HEK293 (cell line): ENCODE measurements around the gene OCIAD1.

Source experiments
- CTCF ChIA-PET: fragments of 350-600 bp; formaldehyde crosslinking; extraction: SDS; loops from one replicate; lab custom pipeline; 2021; ENCODE audit warnings: antibody characterized with exemption; lab: Yijun Ruan, JAX
- POLR2A ChIA-PET: fragments of 300-600 bp; formaldehyde crosslinking; extraction: SDS; loops from one replicate; lab custom pipeline; 2020; ENCODE audit warnings: antibody characterized with exemption, inconsistent platforms; lab: Yijun Ruan, JAX
- H3K27ac ChIP-seq: fragments of 200-500 bp; sonication (Bioruptor generic); 2 replicates; pipeline ENCODE4 v1.5.1; 2014; ENCODE audit warnings: low read depth, low read length, control low read depth, inconsistent platforms; ENCODE audit errors: extremely low read depth
- H3K36me3 ChIP-seq, 2 experiments: fragments of 200-500 bp in 1 of 2; sonication (Bioruptor generic) in 1 of 2; 1 replicate in 1 of 2; 2 replicates in 1 of 2; pipeline ENCODE4 v1.5.1; 2014 to 2017; ENCODE audit warnings: inconsistent platforms in 2 of 2, low read length in 2 of 2; ENCODE audit not compliant: control insufficient read depth in 2 of 2, insufficient read depth in 1 of 2
- H3K4me1 ChIP-seq: fragments of 200-500 bp; sonication (Bioruptor generic); 2 replicates; pipeline ENCODE4 v1.5.1; 2014; ENCODE audit warnings: mild to moderate bottlenecking, low read length, inconsistent platforms; ENCODE audit not compliant: control insufficient read depth, insufficient read depth
- H3K4me3 ChIP-seq: 2 replicates; pipeline ENCODE4 v1.5.1; 2011; ENCODE audit warnings: low read depth, mild to moderate bottlenecking, control low read depth, low read length, moderate library complexity
- H3K9me3 ChIP-seq: fragments of 200-500 bp; sonication (Bioruptor generic); 2 replicates; pipeline ENCODE4 v1.5.1; 2014; ENCODE audit warnings: low read depth, low read length, inconsistent platforms; ENCODE audit not compliant: control insufficient read depth, insufficient read depth
- GLI4 ChIP-seq: fragments of 450-650 bp; formaldehyde crosslinking; IDR thresholded peaks from 2 replicates; pipeline ENCODE4 v1.5.1; 2016; ENCODE audit warnings: missing biosample characterization, missing genetic modification characterization
- HOXA7 ChIP-seq: sonication (generic); formaldehyde crosslinking; IDR thresholded peaks from 2 replicates; pipeline ENCODE4 v1.8.1; 2022; ENCODE audit warnings: missing genetic modification reagents, borderline replicate concordance
- INSM2 ChIP-seq: fragments of 450-650 bp; formaldehyde crosslinking; IDR thresholded peaks from 2 replicates; pipeline ENCODE4 v1.5.1; 2016; ENCODE audit warnings: missing biosample characterization, missing genetic modification characterization
- MYNN ChIP-seq: fragments of 450-650 bp; formaldehyde crosslinking; IDR thresholded peaks from 2 replicates; pipeline ENCODE4 v1.5.1; 2016; ENCODE audit warnings: missing biosample characterization, missing genetic modification characterization, borderline replicate concordance
- RBAK ChIP-seq: fragments of 450-650 bp; formaldehyde crosslinking; IDR thresholded peaks from 2 replicates; pipeline ENCODE4 v1.5.1; 2016; ENCODE audit warnings: missing biosample characterization, missing genetic modification characterization
- SP7 ChIP-seq: fragments of 450-650 bp; formaldehyde crosslinking; IDR thresholded peaks from 2 replicates; pipeline ENCODE4 v1.5.1; 2016; ENCODE audit warnings: missing biosample characterization, missing genetic modification characterization
- ZBTB11 ChIP-seq: fragments of 450-650 bp; formaldehyde crosslinking; conservative IDR thresholded peaks from 2 replicates; pipeline ENCODE4 v1.5.1; 2016; ENCODE audit warnings: low read depth, missing biosample characterization, missing genetic modification characterization
- ZBTB20 ChIP-seq: fragments of 450-650 bp; formaldehyde crosslinking; IDR thresholded peaks from 2 replicates; pipeline ENCODE4 v1.5.1; 2016; ENCODE audit warnings: missing biosample characterization, missing genetic modification characterization
- ZEB2 ChIP-seq: fragments of 450-650 bp; formaldehyde crosslinking; IDR thresholded peaks from 2 replicates; pipeline ENCODE4 v1.5.1; 2016; ENCODE audit warnings: missing biosample characterization, missing genetic modification characterization
- ZNF169 ChIP-seq: fragments of 450-650 bp; formaldehyde crosslinking; IDR thresholded peaks from 2 replicates; pipeline ENCODE4 v1.5.1; 2016; ENCODE audit warnings: missing biosample characterization, missing genetic modification characterization
- ZNF280C ChIP-seq: fragments of 450-650 bp; formaldehyde crosslinking; IDR thresholded peaks from 2 replicates; pipeline ENCODE4 v1.5.1; 2016; ENCODE audit warnings: missing biosample characterization, missing genetic modification characterization
- ZNF391 ChIP-seq: fragments of 450-650 bp; formaldehyde crosslinking; IDR thresholded peaks from 2 replicates; pipeline ENCODE4 v1.5.1; 2016; ENCODE audit warnings: low read depth, missing biosample characterization, missing genetic modification characterization, borderline replicate concordance
- ZNF510 ChIP-seq: fragments of 450-650 bp; formaldehyde crosslinking; IDR thresholded peaks from 2 replicates; pipeline ENCODE4 v1.5.1; 2018; ENCODE audit warnings: mild to moderate bottlenecking, missing genetic modification characterization, missing biosample characterization; ENCODE audit not compliant: insufficient replicate concordance
- ZNF513 ChIP-seq: fragments of 450-650 bp; IDR thresholded peaks from 2 replicates; pipeline ENCODE4 v1.5.1; 2018; ENCODE audit warnings: missing biosample characterization, missing genetic modification characterization
- ZNF544 ChIP-seq: fragments of 450-650 bp; formaldehyde crosslinking; IDR thresholded peaks from 2 replicates; pipeline ENCODE4 v1.5.0; 2017; ENCODE audit warnings: missing biosample characterization, missing genetic modification characterization
- ZNF585B ChIP-seq: fragments of 450-650 bp; formaldehyde crosslinking; IDR thresholded peaks from 2 replicates; pipeline ENCODE4 v1.5.1; 2016; ENCODE audit warnings: missing biosample characterization, missing genetic modification characterization
- ZNF610 ChIP-seq: fragments of 450-650 bp; formaldehyde crosslinking; IDR thresholded peaks from 2 replicates; pipeline ENCODE4 v1.5.1; 2016; ENCODE audit warnings: missing biosample characterization, missing genetic modification characterization, borderline replicate concordance
- ZNF629 ChIP-seq: fragments of 450-650 bp; formaldehyde crosslinking; IDR thresholded peaks from 2 replicates; pipeline ENCODE4 v1.5.1; 2017; ENCODE audit warnings: missing biosample characterization, missing genetic modification characterization
- ZNF704 ChIP-seq: fragments of 450-650 bp; formaldehyde crosslinking; IDR thresholded peaks from 2 replicates; pipeline ENCODE4 v1.5.1; 2016; ENCODE audit warnings: missing biosample characterization, missing genetic modification characterization
- ZNF707 ChIP-seq: fragments of 450-650 bp; formaldehyde crosslinking; IDR thresholded peaks from 2 replicates; pipeline ENCODE4 v1.5.1; 2016; ENCODE audit warnings: missing biosample characterization, missing genetic modification characterization
- ZNF768 ChIP-seq: fragments of 450-650 bp; formaldehyde crosslinking; IDR thresholded peaks from 2 replicates; pipeline ENCODE4 v1.5.1; 2018; ENCODE audit warnings: missing biosample characterization, mild to moderate bottlenecking, missing genetic modification characterization
- ZNF776 ChIP-seq: fragments of 450-650 bp; formaldehyde crosslinking; IDR thresholded peaks from 2 replicates; pipeline ENCODE4 v1.5.0; 2017; ENCODE audit warnings: missing biosample characterization, missing genetic modification characterization, borderline replicate concordance
- ZNF785 ChIP-seq: fragments of 450-650 bp; formaldehyde crosslinking; IDR thresholded peaks from 2 replicates; pipeline ENCODE4 v1.5.1; 2016; ENCODE audit warnings: missing biosample characterization, missing genetic modification characterization
- ZSCAN5A ChIP-seq: fragments of 450-650 bp; formaldehyde crosslinking; IDR thresholded peaks from 2 replicates; pipeline ENCODE4 v1.5.1; 2016; ENCODE audit warnings: missing biosample characterization, missing genetic modification characterization

Gene OCIAD1

GRCh38 chr4:48909697-48910096, 78.8 kb downstream of the OCIAD1 start (continued):
- TF ChIP-seq ZNF510 = no peak
- TF ChIP-seq ZNF391 = no peak
- peak; percentile 69 for TF ChIP-seq ZBTB20 (tag by site-specific recombination)
- TF ChIP-seq SP7 (tag by site-specific recombination) = peak; percentile 55
- TF ChIP-seq ZNF544 (tag by site-specific recombination) = no peak
- peak; percentile 96 for TF ChIP-seq RBAK (tag by site-specific recombination)
- no peak for TF ChIP-seq ZNF704 (tag by site-specific recombination)
- TF ChIP-seq ZNF610 (tag by site-specific recombination) = no peak
- TF ChIP-seq ZEB2 (tag by site-specific recombination) = 0 out of 2 replicates have a peak, but pooled peaks have one; percentile 22
- 0 out of 2 replicates have a peak, but pooled peaks have one; percentile 15 for TF ChIP-seq ZNF513
- 0 out of 2 replicates have a peak, but pooled peaks have one; percentile 33 for TF ChIP-seq ZNF629 (tag by site-specific recombination)
- TF ChIP-seq MYNN (tag by site-specific recombination) = peak; percentile 62; the same call in 1 of the 2 replicates
- TF ChIP-seq ZNF768 = no peak
- TF ChIP-seq, all 188 proteins: peak for 17

GRCh38 chr4:48910511-48910910, 79.6 kb downstream of the OCIAD1 start:
- POLR2A ChIA-PET = no interaction called here
- no peak for TF ChIP-seq ZNF768
- no peak for TF ChIP-seq INSM2
- TF ChIP-seq ZNF169 (tag by site-specific recombination) = no peak
- TF ChIP-seq ZEB2 (tag by site-specific recombination) = no peak
- no peak for TF ChIP-seq ZNF707 (tag by site-specific recombination)
- no peak for TF ChIP-seq GLI4
- no peak for TF ChIP-seq HOXA7 (CRISPR knock-in tag)
- no peak for TF ChIP-seq ZNF585B (tag by site-specific recombination)
- TF ChIP-seq ZSCAN5A = no peak
- no peak for TF ChIP-seq ZNF280C (tag by site-specific recombination)
- TF ChIP-seq ZNF776 = no peak
- no peak for TF ChIP-seq ZBTB11 (tag by site-specific recombination)
- TF ChIP-seq ZNF785 (tag by site-specific recombination) = no peak

More at GRCh38 chr4:48910511-48910910, 79.6 kb downstream of the OCIAD1 start:
- no peak overlapping the region for H3K4me3 ChIP-seq
- peaks cover 2% of the 10 kb centered on the region; the same call in 1 of the 2 replicates for H3K4me1 ChIP-seq
- no peaks in the 10 kb centered on the region for H3K36me3 ChIP-seq
- no peak overlapping the region for H3K27ac ChIP-seq
- CTCF ChIA-PET = interaction anchor here (1.4 kb wide), 1 partner anchor 51 kb away, joined by 5 read pairs; no protein-coding TSS in a partner anchor
- H3K9me3 ChIP-seq = no peaks in the 10 kb centered on the region
